Measurements from ENCODE around the gene RDH16. TPM values are rescaled to one million over a fixed set of nuclear protein-coding genes. Genes with fewer than 3 reads are reported as not detected.

Gene RDH16
- total RNA-seq, 1 experiment from 2014 or later: 0.08 TPM

DNA sequence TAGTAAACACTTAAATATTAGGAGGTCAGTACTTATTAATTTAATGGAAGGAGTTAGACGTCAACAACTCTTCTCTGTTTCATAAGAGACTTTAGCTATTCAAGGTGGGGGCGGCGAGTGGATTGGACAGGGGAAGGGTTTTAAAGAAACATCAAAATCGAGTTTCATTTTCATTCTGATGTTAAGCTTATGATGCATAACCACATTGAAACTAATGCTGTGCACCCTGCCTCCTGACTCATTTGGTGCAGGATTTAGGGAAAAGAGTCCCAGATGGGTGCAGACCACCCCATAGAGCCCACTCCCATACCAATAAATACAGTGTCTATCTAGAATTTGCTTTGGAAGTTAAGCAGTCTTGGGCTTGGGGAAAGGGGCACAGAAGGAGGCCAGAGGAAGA, 41.6 kb upstream of the RDH16 start:
- POLR2A ChIA-PET: no interaction called here
- in situ Hi-C loops (cut with HindIII; ENCODE audit: low pct_unique_long_range_greater_than_20kb, low sequenced_read_pairs) (no loop called here), intact Hi-C loops (cut with micrococcal nuclease; ENCODE audit: unreplicated experiment) (no loop called here)
- no peaks in the 10 kb centered on the region for H3K27me3 ChIP-seq (ENCODE audit: control insufficient read depth, insufficient read depth, low read length)
- TF ChIP-seq TCF7L2 (IDR thresholded peaks at IDR 0.05; ENCODE audit: low read depth, low read length) (no peak), POLR2AphosphoS5 (IDR thresholded peaks at IDR 0.05; ENCODE audit: low read depth, low read length) (no peak)
- no TSS peak for BruUV-seq (replicated peaks)
- no peak overlapping the region for H3K27ac ChIP-seq (ENCODE audit: low read length)
- H3K36me3 ChIP-seq (ENCODE audit: control insufficient read depth, insufficient read depth, low read length): peaks cover 3% of the 10 kb centered on the region; the same call in 1 of the 2 replicates
- DNase-seq (ENCODE audit: low read depth, low spot score) (no peak), ATAC-seq (no peak)
- no peak overlapping the region for H3K4me3 ChIP-seq (ENCODE audit: low read depth in 2 of 2, low read length in 2 of 2)
- H3K4me1 ChIP-seq (ENCODE audit: control insufficient read depth, insufficient read depth, low read length): no peaks in the 10 kb centered on the region
- CTCF ChIA-PET: interaction anchor here (0.5 kb wide), 1 partner anchor 49 kb away, joined by 3 read pairs; no protein-coding TSS in a partner anchor
- no peaks in the 10 kb centered on the region for H3K9me3 ChIP-seq (ENCODE audit: control insufficient read depth, insufficient read depth, low read depth, low read length)

DNA sequence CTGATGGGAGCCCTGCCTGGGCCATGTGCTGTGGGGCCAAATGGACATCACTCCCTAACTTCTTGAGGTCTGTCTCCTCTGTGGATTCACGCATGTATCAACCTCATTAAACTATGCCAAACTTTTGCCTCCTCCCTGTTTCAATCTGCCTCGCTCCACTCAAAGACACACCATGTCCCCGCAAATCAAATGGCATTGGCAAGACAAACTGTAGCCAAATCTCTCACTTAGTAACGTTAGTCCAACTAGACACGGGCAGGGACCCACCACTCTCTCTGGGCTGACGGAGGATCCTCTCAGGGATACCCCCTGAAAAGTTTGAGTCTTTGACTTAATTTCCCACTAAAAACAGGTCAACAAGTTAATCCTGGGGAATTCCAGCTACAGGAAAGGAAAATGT, 40.9 kb upstream of the RDH16 start:
- Histone ChIP-seq H3K4me1 (ENCODE audit: control insufficient read depth, insufficient read depth, low read length) (no peaks in the 10 kb centered on the region), H3K4me3 (ENCODE audit: low read depth in 2 of 2, low read length in 2 of 2) (no peak overlapping the region), H3K27me3 (ENCODE audit: control insufficient read depth, insufficient read depth, low read length) (no peaks in the 10 kb centered on the region), H3K9me3 (ENCODE audit: control insufficient read depth, insufficient read depth, low read depth, low read length) (no peaks in the 10 kb centered on the region), H3K36me3 (ENCODE audit: control insufficient read depth, insufficient read depth, low read length) (peaks cover 3% of the 10 kb centered on the region; the same call in 1 of the 2 replicates), H3K27ac (ENCODE audit: low read length) (no peak overlapping the region)
- ChIA-PET CTCF (interaction anchor here (0.5 kb wide), 1 partner anchor 50 kb away, joined by 3 read pairs; no protein-coding TSS in a partner anchor), POLR2A (no interaction called here)
- ATAC-seq: no peak
- DNase-seq (ENCODE audit: low read depth, low spot score): no peak
- in situ Hi-C loops (cut with HindIII; ENCODE audit: low pct_unique_long_range_greater_than_20kb, low sequenced_read_pairs): no loop called here
- intact Hi-C loops (cut with micrococcal nuclease; ENCODE audit: unreplicated experiment): no loop called here
- no TSS peak for BruUV-seq (replicated peaks)
- TF ChIP-seq POLR2AphosphoS5 (IDR thresholded peaks at IDR 0.05; ENCODE audit: low read depth, low read length): no peak
- TF ChIP-seq TCF7L2 (IDR thresholded peaks at IDR 0.05; ENCODE audit: low read depth, low read length): no peak
- TF ChIP-seq SIN3A (IDR thresholded peaks at IDR 0.05; ENCODE audit: borderline replicate concordance, insufficient read depth, low read depth, low read length): no peak
- TF ChIP-seq, protein P1, sequence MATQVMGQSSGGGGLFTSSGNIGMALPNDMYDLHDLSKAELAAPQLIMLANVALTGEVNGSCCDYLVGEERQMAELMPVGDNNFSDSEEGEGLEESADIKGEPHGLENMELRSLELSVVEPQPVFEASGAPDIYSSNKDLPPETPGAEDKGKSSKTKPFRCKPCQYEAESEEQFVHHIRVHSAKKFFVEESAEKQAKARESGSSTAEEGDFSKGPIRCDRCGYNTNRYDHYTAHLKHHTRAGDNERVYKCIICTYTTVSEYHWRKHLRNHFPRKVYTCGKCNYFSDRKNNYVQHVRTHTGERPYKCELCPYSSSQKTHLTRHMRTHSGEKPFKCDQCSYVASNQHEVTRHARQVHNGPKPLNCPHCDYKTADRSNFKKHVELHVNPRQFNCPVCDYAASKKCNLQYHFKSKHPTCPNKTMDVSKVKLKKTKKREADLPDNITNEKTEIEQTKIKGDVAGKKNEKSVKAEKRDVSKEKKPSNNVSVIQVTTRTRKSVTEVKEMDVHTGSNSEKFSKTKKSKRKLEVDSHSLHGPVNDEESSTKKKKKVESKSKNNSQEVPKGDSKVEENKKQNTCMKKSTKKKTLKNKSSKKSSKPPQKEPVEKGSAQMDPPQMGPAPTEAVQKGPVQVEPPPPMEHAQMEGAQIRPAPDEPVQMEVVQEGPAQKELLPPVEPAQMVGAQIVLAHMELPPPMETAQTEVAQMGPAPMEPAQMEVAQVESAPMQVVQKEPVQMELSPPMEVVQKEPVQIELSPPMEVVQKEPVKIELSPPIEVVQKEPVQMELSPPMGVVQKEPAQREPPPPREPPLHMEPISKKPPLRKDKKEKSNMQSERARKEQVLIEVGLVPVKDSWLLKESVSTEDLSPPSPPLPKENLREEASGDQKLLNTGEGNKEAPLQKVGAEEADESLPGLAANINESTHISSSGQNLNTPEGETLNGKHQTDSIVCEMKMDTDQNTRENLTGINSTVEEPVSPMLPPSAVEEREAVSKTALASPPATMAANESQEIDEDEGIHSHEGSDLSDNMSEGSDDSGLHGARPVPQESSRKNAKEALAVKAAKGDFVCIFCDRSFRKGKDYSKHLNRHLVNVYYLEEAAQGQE (IDR thresholded peaks at IDR 0.05; ENCODE audit: insufficient read depth in 1 of 2, low read depth in 2 of 2, low read length in 1 of 2): no peak
- TF ChIP-seq, protein P2, sequence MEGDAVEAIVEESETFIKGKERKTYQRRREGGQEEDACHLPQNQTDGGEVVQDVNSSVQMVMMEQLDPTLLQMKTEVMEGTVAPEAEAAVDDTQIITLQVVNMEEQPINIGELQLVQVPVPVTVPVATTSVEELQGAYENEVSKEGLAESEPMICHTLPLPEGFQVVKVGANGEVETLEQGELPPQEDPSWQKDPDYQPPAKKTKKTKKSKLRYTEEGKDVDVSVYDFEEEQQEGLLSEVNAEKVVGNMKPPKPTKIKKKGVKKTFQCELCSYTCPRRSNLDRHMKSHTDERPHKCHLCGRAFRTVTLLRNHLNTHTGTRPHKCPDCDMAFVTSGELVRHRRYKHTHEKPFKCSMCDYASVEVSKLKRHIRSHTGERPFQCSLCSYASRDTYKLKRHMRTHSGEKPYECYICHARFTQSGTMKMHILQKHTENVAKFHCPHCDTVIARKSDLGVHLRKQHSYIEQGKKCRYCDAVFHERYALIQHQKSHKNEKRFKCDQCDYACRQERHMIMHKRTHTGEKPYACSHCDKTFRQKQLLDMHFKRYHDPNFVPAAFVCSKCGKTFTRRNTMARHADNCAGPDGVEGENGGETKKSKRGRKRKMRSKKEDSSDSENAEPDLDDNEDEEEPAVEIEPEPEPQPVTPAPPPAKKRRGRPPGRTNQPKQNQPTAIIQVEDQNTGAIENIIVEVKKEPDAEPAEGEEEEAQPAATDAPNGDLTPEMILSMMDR (IDR thresholded peaks at IDR 0.05): no peak

DNA sequence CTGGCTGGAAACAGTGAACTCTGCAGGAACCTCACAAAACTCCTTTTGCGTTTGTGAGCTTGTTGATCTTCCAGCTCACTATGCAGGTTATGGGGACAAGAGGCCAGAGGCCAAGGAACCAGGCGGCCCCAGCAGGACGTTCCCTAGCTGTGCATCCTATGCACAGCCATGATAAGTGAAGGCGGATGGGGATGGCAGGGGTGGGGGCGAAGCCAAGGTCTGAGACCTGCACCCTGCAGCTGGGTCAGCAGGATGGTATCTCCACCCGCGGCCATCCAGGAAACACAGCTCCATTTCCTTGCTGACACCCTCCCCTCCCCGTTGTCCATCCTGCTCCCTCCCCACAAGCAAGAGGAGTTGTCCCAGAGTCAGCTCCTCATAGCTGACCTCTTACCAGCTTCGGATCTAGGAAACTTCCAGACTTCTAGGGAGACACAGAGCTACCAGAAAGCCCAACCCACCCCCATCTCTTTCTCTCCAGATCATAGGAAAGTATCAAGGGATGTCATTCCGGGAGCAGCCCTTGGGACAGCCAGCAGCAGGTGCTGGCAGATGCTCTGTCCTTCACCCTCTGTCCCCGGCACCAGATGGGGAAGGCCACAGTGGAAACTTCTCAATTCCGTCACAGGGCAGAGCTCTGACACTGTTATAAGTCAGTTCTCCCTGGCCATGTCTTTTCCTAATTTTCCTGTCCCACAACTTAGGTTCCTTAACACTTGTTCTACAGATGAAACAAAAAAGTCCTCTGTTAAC, 39.6 kb upstream of the RDH16 start:
- ChIA-PET CTCF (interaction anchor here (0.7 to 1.5 kb wide), 2 partner anchors 157 to 317 kb away, joined by 3 read pairs; no protein-coding TSS in a partner anchor), POLR2A (no interaction called here)
- Histone ChIP-seq H3K4me1 (ENCODE audit: control insufficient read depth, insufficient read depth, low read length) (no peaks in the 10 kb centered on the region), H3K27me3 (ENCODE audit: control insufficient read depth, insufficient read depth, low read length) (no peaks in the 10 kb centered on the region), H3K9me3 (ENCODE audit: control insufficient read depth, insufficient read depth, low read depth, low read length) (no peaks in the 10 kb centered on the region), H3K36me3 (ENCODE audit: control insufficient read depth, insufficient read depth, low read length) (no peaks in the 10 kb centered on the region), H3K27ac (ENCODE audit: low read length) (no peak overlapping the region), H3K4me3 (ENCODE audit: low read depth in 2 of 2, low read length in 2 of 2) (no peak overlapping the region)
- in situ Hi-C loops (cut with HindIII; ENCODE audit: low pct_unique_long_range_greater_than_20kb, low sequenced_read_pairs): no loop called here
- DNase-seq (ENCODE audit: low read depth, low spot score): no peak
- BruUV-seq (replicated peaks): no TSS peak
- ATAC-seq: no peak
- TF ChIP-seq TCF7L2 (IDR thresholded peaks at IDR 0.05; ENCODE audit: low read depth, low read length): no peak
- TF ChIP-seq, protein P1 (IDR thresholded peaks at IDR 0.05; ENCODE audit: insufficient read depth in 1 of 2, low read depth in 2 of 2, low read length in 1 of 2): no peak
- no peak for TF ChIP-seq SIN3A (IDR thresholded peaks at IDR 0.05; ENCODE audit: borderline replicate concordance, insufficient read depth, low read depth, low read length)
- TF ChIP-seq, protein P2 (IDR thresholded peaks at IDR 0.05): no peak
- TF ChIP-seq POLR2AphosphoS5 (IDR thresholded peaks at IDR 0.05; ENCODE audit: low read depth, low read length): no peak
- intact Hi-C loops (cut with micrococcal nuclease; ENCODE audit: unreplicated experiment): no loop called here

All from Panc1 (cell line).